ENCODE results near the gene IGDCC3. TPM values are rescaled to one million over a fixed set of nuclear protein-coding genes. Genes with fewer than 3 reads are reported as not detected.

The IGDCC3 gene
- total RNA-seq, 1 experiment from 2014 or later: 0.12 TPM

GRCh38 chr15:65388306-65389080 is 10.7 kb upstream of the IGDCC3 start:
- no peak for DNase-seq (ENCODE audit: low spot score)

DNA sequence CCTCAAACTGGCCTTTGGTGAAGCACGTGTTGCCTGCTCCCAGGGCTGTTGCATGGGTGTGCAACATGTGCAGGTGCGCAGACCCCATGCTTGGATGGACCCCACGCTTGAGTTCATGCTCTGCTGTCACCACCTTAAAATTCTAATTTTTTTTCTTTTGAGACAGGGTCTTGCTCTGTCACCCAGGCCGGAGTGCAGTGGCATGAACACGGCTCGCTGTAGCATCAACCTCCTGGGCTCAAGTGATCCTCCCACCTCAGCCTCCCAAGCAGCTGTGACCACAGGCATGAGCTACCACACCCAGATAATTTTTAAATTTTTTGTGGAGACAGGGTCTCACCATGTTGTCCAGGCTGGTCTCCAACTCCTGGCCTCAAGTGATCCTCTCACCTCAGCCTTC is 9.1 kb upstream of the IGDCC3 start:
- DNase-seq (ENCODE audit: low spot score): no peak

- DNase-seq (ENCODE audit: low spot score): no peak
These were observed 8.6 kb upstream of the IGDCC3 start for GRCh38 chr15:65386376-65386775.

GRCh38 chr15:65385870-65386258 is 8.1 kb upstream of the IGDCC3 start:
- no peak for DNase-seq (ENCODE audit: low spot score)

GRCh38 chr15:65384895-65385869 is 7.4 kb upstream of the IGDCC3 start:
- peak; percentile 76 for DNase-seq (ENCODE audit: low spot score)

DNA sequence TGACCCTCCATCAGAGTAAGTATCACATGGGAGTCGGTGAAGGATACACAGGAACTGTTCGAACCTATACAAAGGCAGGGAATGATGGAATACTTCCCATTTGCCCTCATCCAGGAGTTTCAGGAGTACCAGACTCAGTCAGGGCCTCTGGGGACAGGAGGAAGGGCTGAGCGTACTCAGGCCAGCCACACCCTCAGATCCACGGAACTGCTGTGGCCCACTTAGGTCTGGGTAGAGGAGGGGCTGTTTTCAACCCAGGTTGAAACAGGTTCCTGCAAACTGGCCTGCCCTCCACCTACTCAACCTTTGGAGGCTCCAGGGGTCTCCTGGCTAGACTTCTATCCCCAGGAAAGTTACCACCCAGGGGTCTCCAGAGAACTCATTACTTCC is 6.7 kb upstream of the IGDCC3 start:
- no peak for DNase-seq (ENCODE audit: low spot score)

DNA sequence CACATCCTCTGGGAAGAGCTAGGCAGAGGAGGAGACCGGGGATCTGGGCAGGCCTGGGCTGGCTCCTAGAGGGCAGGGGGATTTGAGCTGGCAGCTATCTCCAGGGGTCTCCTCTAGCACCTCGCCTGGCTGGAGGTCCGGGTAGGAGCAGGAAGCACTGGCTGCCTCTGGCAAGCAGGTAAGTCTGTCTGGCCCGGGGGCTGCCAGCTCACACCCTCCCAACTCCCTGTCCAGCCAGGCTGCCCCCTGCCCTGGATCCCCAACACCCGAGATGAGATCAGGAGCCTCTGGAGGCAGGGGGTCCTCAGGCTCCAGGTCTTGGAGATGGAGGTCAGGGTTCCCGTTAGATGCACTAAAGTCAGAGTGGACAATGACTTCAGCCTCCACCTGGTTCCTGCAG is 6.2 kb upstream of the IGDCC3 start:
- no peak for DNase-seq (ENCODE audit: low spot score)

GRCh38 chr15:65383456-65383855 is 5.7 kb upstream of the IGDCC3 start:
- no peak for DNase-seq (ENCODE audit: low spot score)

DNA sequence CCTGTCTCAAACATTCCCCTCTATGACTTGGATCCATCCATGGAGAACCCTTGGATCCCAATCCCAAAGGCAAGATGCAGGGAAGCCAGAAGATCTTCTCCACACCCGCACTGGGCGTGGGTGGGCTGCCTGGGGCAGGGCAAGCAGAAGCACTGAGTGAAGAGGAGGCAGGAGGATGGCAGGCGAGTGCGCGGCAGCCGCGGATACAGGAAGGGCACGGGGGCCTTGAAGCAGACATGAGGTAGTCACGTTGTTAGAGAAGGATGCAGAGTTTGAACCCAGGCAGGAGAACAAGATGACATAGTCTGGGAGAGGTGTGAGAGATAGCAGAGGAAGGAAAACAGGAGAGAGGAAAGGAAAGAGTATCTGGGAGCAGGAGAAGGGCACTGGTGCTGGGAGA is 5.1 kb upstream of the IGDCC3 start:
- no peak for DNase-seq (ENCODE audit: low spot score)

DNA sequence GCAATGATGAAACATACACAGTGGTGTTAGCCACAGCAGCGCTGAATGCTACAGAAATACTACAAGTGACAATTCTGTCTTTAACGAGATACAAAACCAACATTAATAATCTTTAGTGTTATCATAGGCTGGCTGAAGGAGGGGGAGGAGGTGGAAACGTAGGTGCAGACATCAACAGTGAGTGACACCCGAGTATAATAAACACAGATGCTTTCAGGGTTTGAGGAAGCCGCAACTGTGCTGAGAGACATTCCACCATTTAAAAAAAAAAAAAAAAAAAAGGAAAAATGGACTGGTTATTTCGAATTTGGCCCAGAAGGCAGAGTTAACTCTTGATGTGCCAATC is 4.3 kb upstream of the IGDCC3 start:
- no peak for DNase-seq (ENCODE audit: low spot score)

- no peak for DNase-seq (ENCODE audit: low spot score)
These were observed 3.8 kb upstream of the IGDCC3 start for GRCh38 chr15:65381445-65382145.

DNA sequence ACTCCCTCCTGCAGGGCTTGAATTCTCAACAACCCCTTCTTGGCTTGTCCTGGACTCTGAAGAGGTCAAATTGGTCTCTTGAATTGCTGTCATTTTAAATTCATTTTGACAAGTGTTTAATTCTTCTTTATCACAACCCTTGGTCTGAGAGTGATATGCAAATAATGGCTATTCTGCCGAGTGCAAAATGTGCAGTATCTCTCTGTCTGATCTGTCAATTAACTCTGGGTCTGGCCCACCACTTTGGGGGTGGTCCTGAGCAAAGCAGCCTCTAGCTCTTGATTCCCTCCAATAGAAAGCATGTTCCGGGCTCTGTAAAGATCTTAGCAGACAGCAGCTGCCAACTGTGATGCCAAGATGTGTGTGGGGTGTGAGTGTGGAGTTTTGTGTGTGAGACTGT is 2.2 kb upstream of the IGDCC3 start:
- DNase-seq (ENCODE audit: low spot score): no peak

- DNase-seq (ENCODE audit: low spot score): peak; percentile 5
These were observed 462 bp downstream of the IGDCC3 start for GRCh38 chr15:65377105-65377975.

GRCh38 chr15:65376767-65377104 is 1.1 kb downstream of the IGDCC3 start:
- no peak for DNase-seq (ENCODE audit: low spot score)

DNA sequence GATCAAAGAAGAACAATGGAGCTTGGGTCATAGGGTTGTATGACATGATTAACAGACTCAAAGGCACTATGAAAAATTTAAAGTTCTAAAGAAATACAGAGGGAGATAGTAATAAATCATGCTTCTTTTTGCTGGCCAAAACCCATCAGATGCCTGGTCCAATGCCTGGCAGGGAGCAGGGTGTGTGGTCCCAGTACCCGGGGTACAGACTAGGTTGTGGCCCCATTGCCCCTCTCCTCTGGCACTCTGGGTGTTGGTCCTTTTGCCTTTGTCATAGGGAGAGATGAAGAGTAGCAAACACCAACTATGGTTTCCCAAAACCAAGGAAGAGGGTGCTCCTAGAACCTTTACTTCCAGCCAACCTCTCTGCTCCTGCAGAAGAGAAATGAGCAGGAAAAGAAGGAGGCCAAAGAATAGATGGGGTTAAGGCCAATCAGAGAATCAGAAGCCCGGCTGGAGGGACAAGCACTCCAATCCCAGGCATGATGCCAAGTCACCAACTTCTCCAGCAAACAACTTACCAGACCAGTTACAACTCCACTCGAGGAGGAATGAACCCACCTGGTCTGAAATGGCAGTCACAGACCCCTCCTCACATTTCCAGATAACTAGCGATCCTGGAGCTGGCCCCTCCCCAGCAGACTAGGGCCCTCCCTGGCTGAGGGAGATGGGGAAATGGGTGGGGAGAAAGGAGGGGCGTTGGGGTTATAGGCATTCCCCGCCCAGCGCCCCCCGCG is 1.8 kb downstream of the IGDCC3 start:
- DNase-seq (ENCODE audit: low spot score): no peak

GRCh38 chr15:65374821-65375401 is 2.9 kb downstream of the IGDCC3 start:
- no peak for DNase-seq (ENCODE audit: low spot score)

- no peak for DNase-seq (ENCODE audit: low spot score)
These were observed 3.5 kb downstream of the IGDCC3 start for GRCh38 chr15:65374334-65374733.

- DNase-seq (ENCODE audit: low spot score): no peak
These were observed 4.6 kb downstream of the IGDCC3 start for GRCh38 chr15:65373163-65373651.

DNA sequence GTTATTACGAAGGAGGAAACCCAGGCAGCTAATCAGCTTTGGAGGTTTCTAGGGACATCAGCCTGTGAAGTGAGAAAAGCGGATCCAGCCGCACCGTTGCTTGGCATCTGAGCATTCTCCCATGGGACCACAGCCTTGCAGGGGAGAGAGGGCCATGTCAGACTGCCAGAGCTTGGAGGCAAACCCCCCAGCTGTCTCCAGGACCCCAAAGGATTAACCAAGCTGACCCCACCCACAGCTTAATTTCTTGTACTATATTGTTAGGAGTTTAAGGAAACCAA is 5.1 kb downstream of the IGDCC3 start:
- DNase-seq (ENCODE audit: low spot score): no peak

DNA sequence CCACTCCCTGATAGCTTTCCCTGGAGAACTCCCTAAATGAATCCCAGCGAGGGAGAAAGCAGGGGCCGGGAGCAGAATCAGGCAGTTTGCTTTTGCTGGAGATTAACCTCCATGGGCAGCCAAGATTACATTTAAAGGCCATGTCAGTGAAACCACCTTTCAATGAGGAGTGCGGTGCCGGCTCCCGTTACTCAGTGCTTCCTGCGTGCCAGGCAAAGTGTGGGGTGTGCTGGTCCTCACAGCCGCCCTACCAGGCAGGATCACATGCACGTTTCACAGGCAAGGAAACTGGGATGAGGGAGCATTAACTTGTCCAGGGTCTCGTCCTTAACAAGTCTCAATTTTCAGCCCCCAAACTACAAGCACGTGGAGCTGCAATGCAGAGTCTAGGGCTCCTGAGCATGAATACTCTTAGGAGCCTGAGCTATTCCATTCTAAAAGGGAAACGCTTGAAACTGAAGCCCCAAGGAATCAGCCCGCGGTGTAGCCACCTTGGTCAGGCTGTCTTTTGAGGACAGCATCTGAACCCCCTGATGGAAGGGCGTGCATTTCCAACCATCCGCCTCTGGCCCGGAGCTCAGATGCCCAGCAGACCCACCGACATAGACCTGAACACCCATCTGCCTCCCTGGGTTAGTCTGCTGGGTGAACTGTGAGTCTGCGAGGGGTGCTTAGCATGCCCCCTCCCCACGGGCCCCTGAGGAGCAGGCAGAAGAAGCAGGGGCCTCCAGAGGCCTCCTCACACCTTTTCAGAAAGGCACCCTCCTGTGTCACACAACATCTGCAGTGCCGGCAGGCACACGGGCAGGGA is 5.6 kb downstream of the IGDCC3 start:
- no peak for DNase-seq (ENCODE audit: low spot score)

Data from A172 (cell line).